ENCODE measurements around the gene UTS2.

DNA sequence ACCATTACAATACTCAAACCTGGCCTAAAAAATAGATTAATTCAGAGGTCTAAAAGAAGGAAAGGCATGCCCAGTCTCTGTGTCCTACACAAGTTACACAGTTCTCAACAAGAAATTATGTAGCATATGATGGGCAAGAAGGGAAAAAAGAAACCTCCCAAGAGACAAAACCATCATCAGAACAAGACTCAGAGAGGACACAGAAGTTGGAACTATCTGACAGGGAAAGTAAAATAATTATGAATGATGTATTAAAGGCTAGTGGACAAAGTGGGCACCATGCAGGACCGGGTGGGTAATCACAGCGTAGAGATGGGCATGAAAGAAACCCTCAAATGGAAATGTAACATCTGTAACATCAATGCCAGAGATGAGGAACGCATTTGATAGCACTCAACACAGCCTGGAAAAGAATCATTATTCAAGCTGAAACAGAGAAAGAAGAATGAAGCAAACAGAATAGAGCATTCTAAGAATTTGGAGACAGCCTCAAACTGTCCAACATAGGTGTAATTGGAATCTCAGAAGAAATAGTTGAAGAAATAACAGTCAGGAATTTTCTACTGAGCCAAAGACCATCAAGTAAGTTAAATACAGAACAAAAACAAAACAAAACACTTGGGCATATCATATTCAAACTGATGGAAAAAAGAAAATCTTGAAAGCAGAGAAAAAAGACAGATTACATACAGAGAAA lies 39.0 kb downstream of the UTS2 start:
- TF ChIP-seq JUN (CRISPR knock-in tag; IDR thresholded peaks at IDR 0.05) = no peak
- no peak for TF ChIP-seq MXI1 (IDR thresholded peaks at IDR 0.05; ENCODE audit: borderline replicate concordance, low read depth, low read length)
- no peak for TF ChIP-seq ZBTB1 (CRISPR knock-in tag; IDR thresholded peaks at IDR 0.05; ENCODE audit: borderline replicate concordance)
- no peak for TF ChIP-seq FOSL2 (CRISPR knock-in tag; IDR thresholded peaks at IDR 0.05)
- no peak for TF ChIP-seq ZNF20 (CRISPR knock-in tag; IDR thresholded peaks at IDR 0.05)
- no peak for TF ChIP-seq YEATS2 (CRISPR knock-in tag; IDR thresholded peaks at IDR 0.05; ENCODE audit: borderline replicate concordance)
- TF ChIP-seq ZNF225 (CRISPR knock-in tag; IDR thresholded peaks at IDR 0.05) = no peak

Measured in HepG2 (cell line).